ENCODE results near the gene MRPL37.

- TF ChIP-seq CTCF (IDR thresholded peaks at IDR 0.05 in 4 of 5, conservative IDR thresholded peaks at IDR 0.05 in 1 of 5) (no peak), POLR2A (IDR thresholded peaks at IDR 0.05) (no peak)
Measured at GRCh38 chr1:54157401-54157800, 42.6 kb upstream of the MRPL37 start.

Data from gastrocnemius medialis (tissue), 4 donors.